Measurements from ENCODE around the gene TAMALIN.

TAMALIN gene

GRCh38 chr12:52059582-52060497 is 53.1 kb downstream of the TAMALIN start:
- no peaks in the 10 kb centered on the region for H4K20me1 ChIP-seq (ENCODE audit: control insufficient read depth, insufficient read depth, low read depth, low read length)
- H3K4me3 ChIP-seq (ENCODE audit: low read length), result no peak overlapping the region
- no peaks in the 10 kb centered on the region for H3K79me2 ChIP-seq (ENCODE audit: control insufficient read depth, low read length)
- no peaks in the 10 kb centered on the region for H3K9me3 ChIP-seq (ENCODE audit: control insufficient read depth, insufficient read depth, low read length)
- peaks cover 34% of the 10 kb centered on the region for H3K36me3 ChIP-seq (ENCODE audit: control insufficient read depth, low read length)
- peaks cover 16% of the 10 kb centered on the region for H3K4me1 ChIP-seq (ENCODE audit: control insufficient read depth, low read length)
- H3K27ac ChIP-seq (ENCODE audit: low read depth, low read length), result no peak overlapping the region
- H3K4me2 ChIP-seq (ENCODE audit: low read length), result peak overlapping the region; percentile 12; the same call in 1 of the 2 replicates
- H3K9me2 ChIP-seq (replicated peaks; ENCODE audit: control insufficient read depth, low read length), result no peaks in the 10 kb centered on the region
- TF ChIP-seq, protein P1, sequence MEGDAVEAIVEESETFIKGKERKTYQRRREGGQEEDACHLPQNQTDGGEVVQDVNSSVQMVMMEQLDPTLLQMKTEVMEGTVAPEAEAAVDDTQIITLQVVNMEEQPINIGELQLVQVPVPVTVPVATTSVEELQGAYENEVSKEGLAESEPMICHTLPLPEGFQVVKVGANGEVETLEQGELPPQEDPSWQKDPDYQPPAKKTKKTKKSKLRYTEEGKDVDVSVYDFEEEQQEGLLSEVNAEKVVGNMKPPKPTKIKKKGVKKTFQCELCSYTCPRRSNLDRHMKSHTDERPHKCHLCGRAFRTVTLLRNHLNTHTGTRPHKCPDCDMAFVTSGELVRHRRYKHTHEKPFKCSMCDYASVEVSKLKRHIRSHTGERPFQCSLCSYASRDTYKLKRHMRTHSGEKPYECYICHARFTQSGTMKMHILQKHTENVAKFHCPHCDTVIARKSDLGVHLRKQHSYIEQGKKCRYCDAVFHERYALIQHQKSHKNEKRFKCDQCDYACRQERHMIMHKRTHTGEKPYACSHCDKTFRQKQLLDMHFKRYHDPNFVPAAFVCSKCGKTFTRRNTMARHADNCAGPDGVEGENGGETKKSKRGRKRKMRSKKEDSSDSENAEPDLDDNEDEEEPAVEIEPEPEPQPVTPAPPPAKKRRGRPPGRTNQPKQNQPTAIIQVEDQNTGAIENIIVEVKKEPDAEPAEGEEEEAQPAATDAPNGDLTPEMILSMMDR (IDR thresholded peaks at IDR 0.05; ENCODE audit: low read depth, low read length, poor library complexity, severe bottlenecking), result no peak
- TF ChIP-seq EZH2phosphoT487 (IDR thresholded peaks at IDR 0.05; ENCODE audit: borderline replicate concordance, low read length), result no peak
- H3K27me3 ChIP-seq (ENCODE audit: control insufficient read depth, low read length), result no peaks in the 10 kb centered on the region
- H3F3A ChIP-seq (ENCODE audit: control insufficient read depth, insufficient read depth), result peaks cover 3% of the 10 kb centered on the region; the same call in 1 of the 2 replicates

- Histone ChIP-seq H3K4me1 (ENCODE audit: control insufficient read depth, low read length) (peaks cover 16% of the 10 kb centered on the region), H3K4me2 (ENCODE audit: low read length) (no peak overlapping the region), H3K9me2 (replicated peaks; ENCODE audit: control insufficient read depth, low read length) (no peaks in the 10 kb centered on the region), H3K9me3 (ENCODE audit: control insufficient read depth, insufficient read depth, low read length) (no peaks in the 10 kb centered on the region), H3K36me3 (ENCODE audit: control insufficient read depth, low read length) (peaks cover 30% of the 10 kb centered on the region), H4K20me1 (ENCODE audit: control insufficient read depth, insufficient read depth, low read depth, low read length) (no peaks in the 10 kb centered on the region), H3K4me3 (ENCODE audit: low read length) (no peak overlapping the region), H3K79me2 (ENCODE audit: control insufficient read depth, low read length) (no peaks in the 10 kb centered on the region), H3K27me3 (ENCODE audit: control insufficient read depth, low read length) (no peaks in the 10 kb centered on the region; the same call in 1 of the 2 replicates), H3K27ac (ENCODE audit: low read depth, low read length) (no peak overlapping the region), H3F3A (ENCODE audit: control insufficient read depth, insufficient read depth) (peaks cover 3% of the 10 kb centered on the region; the same call in 1 of the 2 replicates)
- TF ChIP-seq EZH2phosphoT487 (IDR thresholded peaks at IDR 0.05; ENCODE audit: borderline replicate concordance, low read length), result no peak
Observed at GRCh38 chr12:52060498-52061177, 53.9 kb downstream of the TAMALIN start.

DNA sequence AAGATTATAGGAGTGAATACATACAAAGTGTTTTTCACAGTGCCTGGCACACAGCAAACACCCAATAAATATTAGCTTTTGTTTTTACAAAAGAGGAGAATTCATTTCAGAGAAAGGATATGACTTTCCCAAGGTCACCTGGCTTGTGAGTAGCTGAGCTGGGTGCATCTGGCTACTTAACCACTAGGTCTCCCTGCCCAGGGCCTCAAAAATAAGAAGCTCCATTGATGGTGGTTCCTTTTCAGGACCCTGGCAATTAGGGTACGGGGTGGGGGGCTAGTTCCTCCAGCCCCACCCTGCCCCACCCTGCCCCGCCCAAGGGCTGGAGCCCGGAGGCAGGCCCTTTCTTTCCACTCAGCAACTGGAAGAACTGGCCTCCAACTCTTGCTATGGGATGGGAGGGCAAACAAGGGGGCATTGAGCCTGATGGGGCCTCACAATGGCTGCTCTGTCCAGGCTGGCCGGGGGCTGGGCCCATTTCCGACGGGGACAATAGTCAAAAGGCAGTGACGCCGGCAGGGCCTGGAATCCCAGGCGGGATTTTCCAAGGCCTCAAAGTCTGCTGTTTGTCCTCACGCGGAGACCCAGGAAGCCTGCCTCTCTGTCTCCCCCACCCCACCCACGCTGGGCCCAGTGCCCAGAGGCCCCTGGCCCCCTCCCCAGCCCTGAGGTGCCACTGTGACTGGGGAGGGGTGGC is 54.9 kb downstream of the TAMALIN start:
- Histone ChIP-seq H3K79me2 (ENCODE audit: control insufficient read depth, low read length) (no peaks in the 10 kb centered on the region), H3K9me2 (replicated peaks; ENCODE audit: control insufficient read depth, low read length) (no peaks in the 10 kb centered on the region), H3F3A (ENCODE audit: control insufficient read depth, insufficient read depth) (peaks cover 3% of the 10 kb centered on the region; the same call in 1 of the 2 replicates), H3K9me3 (ENCODE audit: control insufficient read depth, insufficient read depth, low read length) (no peaks in the 10 kb centered on the region), H3K36me3 (ENCODE audit: control insufficient read depth, low read length) (peaks cover 27% of the 10 kb centered on the region), H4K20me1 (ENCODE audit: control insufficient read depth, insufficient read depth, low read depth, low read length) (no peaks in the 10 kb centered on the region), H3K4me2 (ENCODE audit: low read length) (no peak overlapping the region), H3K4me3 (ENCODE audit: low read length) (no peak overlapping the region), H3K27ac (ENCODE audit: low read depth, low read length) (no peak overlapping the region), H3K27me3 (ENCODE audit: control insufficient read depth, low read length) (peaks cover 6% of the 10 kb centered on the region; the same call in 1 of the 2 replicates), H3K4me1 (ENCODE audit: control insufficient read depth, low read length) (peaks cover 16% of the 10 kb centered on the region)
- TF ChIP-seq, protein P1 (IDR thresholded peaks at IDR 0.05; ENCODE audit: low read depth, low read length, poor library complexity, severe bottlenecking), result no peak
- no peak for TF ChIP-seq EZH2phosphoT487 (IDR thresholded peaks at IDR 0.05; ENCODE audit: borderline replicate concordance, low read length)

Measured in DOHH2 (cell line).